Prostate gland (tissue), 2 donors: Measurements from ENCODE around the gene CD82. TPM values are rescaled to one million over a fixed set of nuclear protein-coding genes. Genes with fewer than 3 reads are reported as not detected.

Source experiments
- DNase-seq: peaks from one replicate; pipeline ENCODE4 v3.0.0-alpha.2; 2019; ENCODE audit warnings: low spot score
- H3K27ac ChIP-seq, 2 donors: fragments of 200-600 bp; sonication (generic); 2 replicates each; pipeline ENCODE4 v1.5.1; 2017 to 2019
- H3K27me3 ChIP-seq: fragments of 200-600 bp; sonication (generic); replicated peaks from 2 replicates; pipeline ENCODE4 v1.5.1; 2019; ENCODE audit not compliant: insufficient read depth
- H3K36me3 ChIP-seq, 2 donors: fragments of 200-600 bp; sonication (generic); 1 replicate in 1 of 2; 2 replicates in 1 of 2; pipeline versions ENCODE4 v1.5.1 to v1.8.1; 2017 to 2019
- H3K4me1 ChIP-seq: fragments of 200-600 bp; sonication (generic); replicated peaks from 2 replicates; pipeline ENCODE4 v1.5.1; 2019
- H3K4me3 ChIP-seq, 2 donors: fragments of 200-600 bp; sonication (generic); 2 replicates each; pipeline ENCODE4 v1.5.1; 2017 to 2019
- H3K9me3 ChIP-seq: fragments of 200-600 bp; sonication (generic); 2 replicates; pipeline ENCODE4 v1.5.1; 2017
- POLR2A ChIP-seq: fragments of 450-650 bp; IDR thresholded peaks from one replicate; pipeline ENCODE4 v1.6.1; 2016; ENCODE audit warnings: antibody characterized with exemption, mild to moderate bottlenecking
- POLR2AphosphoS5 ChIP-seq: sonication (generic); formaldehyde crosslinking; IDR thresholded peaks from one replicate; pipeline ENCODE4 v1.6.1; 2017; ENCODE audit warnings: antibody characterized with exemption
- WGBS: methylation state at CpG from one replicate; pipeline ENCODE4 v1.1.5; 2018; 5-methylcytosine and 5-hydroxymethylcytosine counted together
- intact Hi-C: fragments of 100-400 bp; cut with DNase I; formaldehyde crosslinking; loops from one replicate; pipeline ENCODE4 v1.14.2; 2022
- total RNA-seq, 2 donors: library from RNA; depleted of rRNA; stranded (reverse); fragments of >200 nt; gene quantifications; one replicate each; pipeline ENCODE4 v1.1.0, GENCODE V29; 2016
- TF ChIP-seq, protein P1 (sequence below), 4 experiments: fragments of 200-600 bp in 2 of 4; fragments of 450-650 bp in 2 of 4; sonication (generic) in 2 of 4; IDR thresholded peaks; 1 replicate in 3 of 4; 2 replicates in 1 of 4; pipeline ENCODE4 v1.5.1; 2016 to 2019; ENCODE audit warnings: antibody characterized with exemption in 4 of 4, mild to moderate bottlenecking in 2 of 4, moderate library complexity in 2 of 4

Gene CD82
- total RNA-seq, 2 donors from 2014 or later, result 35.1 to 54.6 TPM

DNA sequence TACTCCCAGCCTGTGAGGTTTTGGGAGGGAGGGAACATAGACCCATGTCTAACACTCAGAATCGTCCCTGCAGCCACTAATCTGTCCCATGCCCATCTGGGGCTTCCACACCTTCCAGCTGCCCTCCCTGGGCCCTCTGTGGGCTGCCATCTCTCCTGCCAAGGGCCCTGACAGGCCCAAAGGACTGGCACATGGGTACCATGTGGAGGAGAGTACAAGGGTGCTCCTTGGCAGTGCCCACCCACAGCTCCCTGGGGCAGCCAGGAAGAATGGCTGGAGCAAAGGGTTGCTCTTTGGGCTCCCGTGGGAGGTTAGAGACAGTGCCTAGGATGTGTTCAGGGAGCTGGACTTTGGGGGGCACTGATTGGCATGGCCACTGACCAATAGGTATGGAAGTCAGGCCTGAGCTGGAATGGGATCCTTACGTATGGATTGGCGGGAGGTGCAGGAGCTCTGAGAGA is 56.8 kb downstream of the CD82 start:
- no peaks in the 10 kb centered on the region for H3K9me3 ChIP-seq
- no peaks in the 10 kb centered on the region for H3K4me1 ChIP-seq
- WGBS, result 95% methylated on average over 4 of the region's 4 CpGs
- no peak for TF ChIP-seq POLR2AphosphoS5
- TF ChIP-seq, protein P1, sequence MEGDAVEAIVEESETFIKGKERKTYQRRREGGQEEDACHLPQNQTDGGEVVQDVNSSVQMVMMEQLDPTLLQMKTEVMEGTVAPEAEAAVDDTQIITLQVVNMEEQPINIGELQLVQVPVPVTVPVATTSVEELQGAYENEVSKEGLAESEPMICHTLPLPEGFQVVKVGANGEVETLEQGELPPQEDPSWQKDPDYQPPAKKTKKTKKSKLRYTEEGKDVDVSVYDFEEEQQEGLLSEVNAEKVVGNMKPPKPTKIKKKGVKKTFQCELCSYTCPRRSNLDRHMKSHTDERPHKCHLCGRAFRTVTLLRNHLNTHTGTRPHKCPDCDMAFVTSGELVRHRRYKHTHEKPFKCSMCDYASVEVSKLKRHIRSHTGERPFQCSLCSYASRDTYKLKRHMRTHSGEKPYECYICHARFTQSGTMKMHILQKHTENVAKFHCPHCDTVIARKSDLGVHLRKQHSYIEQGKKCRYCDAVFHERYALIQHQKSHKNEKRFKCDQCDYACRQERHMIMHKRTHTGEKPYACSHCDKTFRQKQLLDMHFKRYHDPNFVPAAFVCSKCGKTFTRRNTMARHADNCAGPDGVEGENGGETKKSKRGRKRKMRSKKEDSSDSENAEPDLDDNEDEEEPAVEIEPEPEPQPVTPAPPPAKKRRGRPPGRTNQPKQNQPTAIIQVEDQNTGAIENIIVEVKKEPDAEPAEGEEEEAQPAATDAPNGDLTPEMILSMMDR (IDR thresholded peaks at IDR 0.05), result no peak
- TF ChIP-seq POLR2A, result no peak
- H3K36me3 ChIP-seq, result no peaks in the 10 kb centered on the region
- no peak overlapping the region for H3K27ac ChIP-seq
- DNase-seq, result no peak
- no peaks in the 10 kb centered on the region for H3K27me3 ChIP-seq
- intact Hi-C loops, result loop anchor here (5.0 kb wide), 2 partner anchors 105 to 485 kb away; partner anchors contain the start of gene TSPAN18
- no peak overlapping the region for H3K4me3 ChIP-seq

DNA sequence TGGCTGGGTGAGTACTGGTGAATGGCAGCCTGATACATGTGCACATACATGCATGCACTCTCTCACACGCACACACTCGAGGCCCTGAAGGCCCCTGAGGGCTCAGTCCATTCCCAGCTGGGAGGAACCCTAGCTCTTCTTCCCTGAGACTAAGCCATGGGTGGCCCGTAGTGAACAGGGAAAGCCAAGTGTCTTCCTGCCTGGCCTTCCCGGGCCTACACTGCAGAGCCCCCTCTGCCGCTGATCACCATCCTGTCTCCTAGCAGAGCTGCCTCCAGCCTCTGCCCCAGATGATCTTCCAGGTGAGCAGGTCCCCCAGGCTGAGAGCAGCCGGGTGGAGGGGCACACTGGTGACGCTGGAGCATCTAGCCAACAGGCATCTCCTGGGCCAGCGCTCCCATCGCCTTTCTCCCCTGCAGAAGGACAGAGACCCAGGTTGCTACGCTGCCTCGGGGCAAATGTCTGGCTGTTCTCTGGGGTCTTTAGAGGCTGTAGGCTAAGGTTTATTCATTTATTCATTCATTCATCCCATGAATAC is 57.3 kb downstream of the CD82 start:
- H3K27ac ChIP-seq, result no peak overlapping the region
- no peaks in the 10 kb centered on the region for H3K36me3 ChIP-seq
- no peaks in the 10 kb centered on the region for H3K4me1 ChIP-seq
- TF ChIP-seq, protein P1 (IDR thresholded peaks at IDR 0.05), result no peak
- TF ChIP-seq POLR2AphosphoS5, result no peak
- no peak for TF ChIP-seq POLR2A
- H3K4me3 ChIP-seq, result no peak overlapping the region
- 92% methylated on average over 10 of the region's 11 CpGs for WGBS
- intact Hi-C loops, result loop anchor here (5.0 kb wide), 2 partner anchors 105 to 485 kb away; partner anchors contain the start of gene TSPAN18
- DNase-seq, result no peak
- H3K27me3 ChIP-seq, result no peaks in the 10 kb centered on the region
- no peaks in the 10 kb centered on the region for H3K9me3 ChIP-seq

DNA sequence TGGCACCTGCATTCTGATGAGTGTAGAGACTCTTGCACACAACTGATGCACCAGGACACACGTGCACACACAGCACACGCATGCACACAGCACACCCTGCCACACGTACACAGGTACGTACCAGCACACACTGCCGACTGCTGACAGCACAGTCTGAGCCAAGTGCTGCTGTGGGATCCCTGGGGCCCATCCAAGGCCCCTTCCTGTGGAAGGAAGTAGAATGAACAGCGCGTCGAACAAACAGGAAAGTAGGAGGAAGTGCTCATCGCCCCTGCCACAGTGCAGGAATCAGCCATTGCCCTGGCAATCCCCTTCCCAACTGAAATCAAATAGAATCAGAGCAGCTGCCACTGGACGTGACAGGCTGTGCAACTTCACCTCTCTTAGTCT is 57.9 kb downstream of the CD82 start:
- no peak overlapping the region for H3K4me3 ChIP-seq
- 75% methylated on average over 10 of the region's 10 CpGs for WGBS
- H3K36me3 ChIP-seq, result no peaks in the 10 kb centered on the region
- H3K27me3 ChIP-seq, result no peaks in the 10 kb centered on the region
- intact Hi-C loops, result loop anchor here (5.0 kb wide), 2 partner anchors 104 to 484 kb away; partner anchors contain the start of gene TSPAN18
- no peak overlapping the region for H3K27ac ChIP-seq
- no peaks in the 10 kb centered on the region for H3K4me1 ChIP-seq
- TF ChIP-seq POLR2AphosphoS5, result no peak
- TF ChIP-seq, protein P1 (IDR thresholded peaks at IDR 0.05), result no peak
- TF ChIP-seq POLR2A, result no peak
- H3K9me3 ChIP-seq, result no peaks in the 10 kb centered on the region
- peak; percentile 3 for DNase-seq

DNA sequence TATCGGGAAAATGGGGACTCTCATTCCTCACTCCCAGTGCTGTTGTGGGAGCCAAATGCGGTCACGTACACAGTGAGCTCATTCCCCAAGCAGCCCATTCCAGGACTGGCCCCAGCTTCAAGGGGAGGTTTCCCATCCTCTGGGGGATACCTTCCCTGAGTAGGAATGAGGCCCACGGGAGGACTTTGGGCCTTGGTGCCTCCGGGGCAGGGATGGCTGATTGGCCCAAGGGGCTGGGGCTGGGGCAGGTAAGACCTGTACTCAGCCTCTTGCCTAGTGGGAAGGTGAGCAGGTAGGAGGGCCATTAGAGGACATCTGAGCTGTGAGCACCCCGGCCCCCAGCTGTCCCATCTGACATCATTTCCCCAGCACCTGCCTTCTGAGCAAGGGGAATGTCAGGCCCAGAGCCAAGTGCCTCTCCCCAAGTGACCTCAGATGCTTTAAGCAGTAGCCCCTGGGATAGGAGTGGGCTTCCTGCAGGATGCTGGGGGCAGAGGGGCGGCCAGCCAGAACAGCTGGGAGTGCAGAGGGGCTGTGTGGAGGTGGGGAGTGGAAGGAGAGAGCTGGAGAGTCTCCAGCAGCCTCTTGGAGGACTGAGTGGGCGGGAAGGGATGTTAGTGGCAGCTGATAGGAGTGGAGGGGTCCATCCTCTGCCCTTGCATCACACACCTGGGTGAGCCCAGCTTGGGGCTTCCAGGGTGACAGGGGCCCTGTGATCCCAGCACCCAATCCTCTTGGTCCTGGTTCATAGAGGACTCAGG is 58.4 kb downstream of the CD82 start:
- intact Hi-C loops, result loop anchor here (5.0 kb wide), 2 partner anchors 103 to 483 kb away; partner anchors contain the start of gene TSPAN18
- Histone ChIP-seq H3K27ac (no peak overlapping the region), H3K4me1 (no peaks in the 10 kb centered on the region), H3K4me3 (no peak overlapping the region), H3K27me3 (no peaks in the 10 kb centered on the region), H3K9me3 (no peaks in the 10 kb centered on the region), H3K36me3 (no peaks in the 10 kb centered on the region)
- 73% methylated on average over 7 of the region's 8 CpGs for WGBS
- DNase-seq, result peak; percentile 3
- TF ChIP-seq, protein P1 (IDR thresholded peaks at IDR 0.05), result no peak
- TF ChIP-seq POLR2A (no peak), POLR2AphosphoS5 (no peak)
